B cell (primary cell): ENCODE results near the gene ST6GAL1. TPM values are rescaled to one million over a fixed set of nuclear protein-coding genes. Genes with fewer than 3 reads are reported as not detected.

Source experiments
- ATAC-seq: fragments of 200-7000 bp; cut with Tn5 transposase; one replicate; pipeline ENCODE4 v1.10.0; 2021; ENCODE audit warnings: low read depth, mild to moderate bottlenecking, moderate number of reproducible peaks, moderate library complexity
- CTCF ChIA-PET: fragments of 350-600 bp; sonication (Branson Sonifier 250); formaldehyde crosslinking; loops from one replicate; lab custom pipeline; 2021; ENCODE audit warnings: antibody characterized with exemption, inconsistent platforms; lab: Charles Lee
- POLR2A ChIA-PET: fragments of 350-600 bp; sonication (Branson Sonifier 250); formaldehyde crosslinking; loops from one replicate; lab custom pipeline; 2021; ENCODE audit warnings: antibody characterized with exemption; lab: Charles Lee
- DNase-seq: peaks from one replicate; pipeline ENCODE4 v3.0.0; 2013
- H2AFZ ChIP-seq: 2 replicates; pipeline ENCODE4 v1.6.1; 2012; ENCODE audit warnings: mild to moderate bottlenecking, low read depth, low read length; ENCODE audit not compliant: insufficient read depth, poor library complexity, severe bottlenecking
- H3K27ac ChIP-seq, 2 donors: 1 replicate in 1 of 2; 2 replicates in 1 of 2; pipeline ENCODE4 v1.5.1; 2012 to 2013; ENCODE audit warnings: low read length in 2 of 2, mild to moderate bottlenecking in 2 of 2, moderate library complexity in 1 of 2
- H3K27me3 ChIP-seq, 4 experiments: fragments of 200-600 bp in 1 of 4; sonication (generic) in 1 of 4; replicated peaks in 1 of 4; 1 replicate in 2 of 4; 2 replicates in 2 of 4; pipeline versions ENCODE4 v1.6.1 to v1.7.0; 2013 to 2016; ENCODE audit warnings: low read length in 3 of 4, mild to moderate bottlenecking in 2 of 4, mixed read lengths in 1 of 4, moderate library complexity in 1 of 4; ENCODE audit not compliant: insufficient read depth in 4 of 4, control insufficient read depth in 3 of 4; ENCODE audit errors: control extremely low read depth in 1 of 4
- H3K36me3 ChIP-seq, 2 experiments: replicated peaks in 1 of 2; 1 replicate in 1 of 2; 2 replicates in 1 of 2; pipeline versions ENCODE4 v1.6.1 to v1.7.1; 2013; ENCODE audit warnings: low read length in 1 of 2; ENCODE audit not compliant: insufficient read depth in 2 of 2, control insufficient read depth in 1 of 2; ENCODE audit errors: control extremely low read depth in 1 of 2, extremely low read depth in 1 of 2
- H3K4me1 ChIP-seq, 2 donors: fragments of 200-600 bp in 1 of 2; sonication (generic) in 1 of 2; 1 replicate in 1 of 2; 2 replicates in 1 of 2; pipeline versions ENCODE4 v1.5.1 to v1.6.1; 2013 to 2017; ENCODE audit warnings: low read length in 2 of 2; ENCODE audit not compliant: control insufficient read depth in 2 of 2, insufficient read depth in 2 of 2
- H3K4me2 ChIP-seq: replicated peaks from 2 replicates; pipeline ENCODE3; 2012; ENCODE audit warnings: mild to moderate bottlenecking, low read depth, low read length; ENCODE audit not compliant: poor library complexity, severe bottlenecking
- H3K4me3 ChIP-seq, 5 experiments: fragments of 200-600 bp in 1 of 5; sonication (generic) in 1 of 5; 1 replicate in 3 of 5; 2 replicates in 2 of 5; pipeline versions ENCODE4 v1.5.1 to v1.7.0; 2011 to 2016; ENCODE audit warnings: low read length in 4 of 5, mild to moderate bottlenecking in 4 of 5, low read depth in 2 of 5, control low read depth in 1 of 5, moderate library complexity in 1 of 5; ENCODE audit not compliant: insufficient read depth in 1 of 5; ENCODE audit errors: control extremely low read depth in 1 of 5, extremely low read depth in 1 of 5
- H3K79me2 ChIP-seq: fragments of 200-600 bp; sonication (generic); one replicate; pipeline ENCODE4 v1.6.0; 2016; ENCODE audit warnings: low read length; ENCODE audit not compliant: control insufficient read depth, insufficient read depth
- H3K9ac ChIP-seq: fragments of 200-600 bp; sonication (generic); 2 replicates; pipeline ENCODE4 v1.6.1; 2017; ENCODE audit warnings: mild to moderate bottlenecking, low read length, moderate library complexity
- H3K9me3 ChIP-seq, 3 donors: one replicate each; pipeline versions ENCODE4 v1.6.1 to v1.7.1; 2013; ENCODE audit warnings: low read length in 2 of 3; ENCODE audit not compliant: control insufficient read depth in 2 of 3, insufficient read depth in 1 of 3; ENCODE audit errors: control extremely low read depth in 1 of 3
- H4K20me1 ChIP-seq: 2 replicates; pipeline ENCODE4 v1.6.0; 2012; ENCODE audit warnings: mild to moderate bottlenecking, low read length; ENCODE audit not compliant: insufficient read depth, control insufficient read depth, poor library complexity, severe bottlenecking
- H3K27ac Mint-ChIP-seq: one replicate; pipeline ENCODE4 v1.8.0; 2021; ENCODE audit warnings: mixed read lengths
- H3K27me3 Mint-ChIP-seq: one replicate; pipeline ENCODE4 v1.8.0; 2021; ENCODE audit warnings: mixed read lengths
- H3K4me1 Mint-ChIP-seq: one replicate; pipeline ENCODE4 v1.8.0; 2021; ENCODE audit warnings: mixed read lengths
- H3K4me3 Mint-ChIP-seq: one replicate; pipeline ENCODE4 v1.8.0; 2021; ENCODE audit warnings: mixed read lengths
- H3K9me3 Mint-ChIP-seq: one replicate; pipeline ENCODE4 v1.8.0; 2022; ENCODE audit warnings: mixed read lengths; ENCODE audit not compliant: insufficient read depth
- CTCF ChIP-seq: fragments of 200-600 bp; IDR thresholded peaks from one replicate; pipeline ENCODE4 v1.8.0; 2022; ENCODE audit warnings: antibody characterized with exemption, mild to moderate bottlenecking
- EZH2 ChIP-seq: IDR thresholded peaks from 2 replicates; pipeline ENCODE4 v1.6.1; 2012; ENCODE audit warnings: borderline replicate concordance, low read depth, mild to moderate bottlenecking, moderate library complexity, low read length; ENCODE audit not compliant: insufficient read depth, poor library complexity, severe bottlenecking
- WGBS: methylation state at CpG from one replicate; pipeline ENCODE4 v1.1.5; 2013; ENCODE audit warnings: missing lambda C conversion rate; ENCODE audit not compliant: insufficient coverage; 5-methylcytosine and 5-hydroxymethylcytosine counted together
- intact Hi-C: fragments of 100-400 bp; cut with micrococcal nuclease; formaldehyde crosslinking; loops from one replicate; pipeline ENCODE4 v1.10.0; 2022
- polyA plus RNA-seq: library from polyadenylated mRNA; depleted of rRNA; stranded (reverse); fragments of >200 nt; gene quantifications from 2 replicates; pipeline ENCODE4 v1.2.3, GENCODE V29; 2012
- total RNA-seq, 2 donors: library from RNA; stranded (reverse); fragments of 120-200 nt in 1 of 2; gene quantifications; 1 replicate in 1 of 2; 2 replicates in 1 of 2; pipeline versions ENCODE4 v1.2.3 to v1.2.4, GENCODE V29; 2013 to 2022

The ST6GAL1 gene
- total and polyA plus RNA-seq, 2 donors (not counting 1 experiment from before 2014, with no cell fraction given): 174 to 563 TPM

GRCh38 chr3:186990277-186990676 is 60.0 kb downstream of the ST6GAL1 start:
- Histone ChIP-seq H3K27me3 (no peaks in the 10 kb centered on the region), H3K79me2 (peaks cover 96% of the 10 kb centered on the region), H3K4me1 (peaks cover 76 to 97% of the 10 kb centered on the region in 2 donors), H2AFZ (no peak overlapping the region), H3K9ac (no peak overlapping the region), H3K9me3 (peaks cover 0 to 14% (median 0%) of the 10 kb centered on the region in 3 donors), H3K4me3 (no peak overlapping the region), H4K20me1 (no peaks in the 10 kb centered on the region), H3K36me3 (peaks cover 0 to 24% of the 10 kb centered on the region in 2 experiments), H3K4me2 (peak overlapping the region; percentile 9), H3K27ac (peak overlapping the region in 1 of 2 donors; percentile 86)
- DNase-seq (no peak), ATAC-seq (no peak)
- Mint-ChIP-seq H3K9me3 (peaks cover 2% of the 10 kb centered on the region), H3K27me3 (no peaks in the 10 kb centered on the region), H3K4me3 (no peak overlapping the region), H3K4me1 (peaks cover 88% of the 10 kb centered on the region), H3K27ac (peak overlapping the region; percentile 84)
- intact Hi-C loops: loop anchor here (5.0 kb wide), 1 partner anchor 33 kb away; no protein-coding TSS in a partner anchor
- POLR2A ChIA-PET: interaction anchor here (0.7 to 0.8 kb wide), 2 partner anchors 12 to 32 kb away, joined by 3 to 5 read pairs; no protein-coding TSS in a partner anchor
- WGBS: 89% methylated on average over 1 of the region's 3 CpGs
- TF ChIP-seq CTCF (no peak), EZH2 (no peak)
- CTCF ChIA-PET: interaction anchor here (0.6 to 1.1 kb wide), 3 partner anchors 16 to 122 kb away, joined by 3 read pairs; no protein-coding TSS in a partner anchor

GRCh38 chr3:186990878-186991308 is 60.6 kb downstream of the ST6GAL1 start:
- TF ChIP-seq EZH2 (no peak), CTCF (no peak)
- Histone ChIP-seq H3K27me3 (no peaks in the 10 kb centered on the region), H3K27ac (peak overlapping the region; percentile 40 to 86), H3K4me2 (peak overlapping the region; percentile 35), H2AFZ (no peak overlapping the region), H3K9me3 (peaks cover 0 to 14% (median 0%) of the 10 kb centered on the region in 3 donors), H4K20me1 (no peaks in the 10 kb centered on the region), H3K4me3 (no peak overlapping the region), H3K4me1 (peaks cover 76 to 97% of the 10 kb centered on the region in 2 donors), H3K79me2 (peaks cover 94% of the 10 kb centered on the region), H3K36me3 (peaks cover 0 to 24% of the 10 kb centered on the region in 2 experiments), H3K9ac (no peak overlapping the region)
- peaks cover 89% of the 10 kb centered on the region for H3K4me1 Mint-ChIP-seq
- intact Hi-C loops: loop anchor here (5.0 kb wide), 1 partner anchor 34 kb away; no protein-coding TSS in a partner anchor
- DNase-seq (no peak), ATAC-seq (no peak)
- WGBS: 100% methylated on average over 3 of the region's 5 CpGs
- ChIA-PET POLR2A (no interaction called here), CTCF (interaction anchor here (1.1 kb wide), 1 partner anchor 17 kb away, joined by 3 read pairs; no protein-coding TSS in a partner anchor)
- peaks cover 2% of the 10 kb centered on the region for H3K9me3 Mint-ChIP-seq
- no peaks in the 10 kb centered on the region for H3K27me3 Mint-ChIP-seq
- H3K27ac Mint-ChIP-seq: peak overlapping the region; percentile 92
- peak overlapping the region; percentile 26 for H3K4me3 Mint-ChIP-seq
